22Rv1 (cell line): ENCODE results near the gene CDHR3.

Experiments
- H3K27ac ChIP-seq: fragments of 450-650 bp; 2 replicates; pipeline ENCODE4 v1.5.1; 2017
- ZFX ChIP-seq: fragments of 450-650 bp; IDR thresholded peaks from 2 replicates; pipeline ENCODE4 v1.6.1; 2017; ENCODE audit warnings: antibody characterized with exemption, borderline replicate concordance
- TF ChIP-seq, protein P1 (sequence below): fragments of 450-650 bp; IDR thresholded peaks from 2 replicates; pipeline ENCODE4 v1.5.1; 2017; ENCODE audit warnings: mild to moderate bottlenecking

The CDHR3 gene

GRCh38 chr7:106009503-106010226 is 46.6 kb downstream of the CDHR3 start:
- H3K27ac ChIP-seq, result no peak overlapping the region
- TF ChIP-seq, protein P1, sequence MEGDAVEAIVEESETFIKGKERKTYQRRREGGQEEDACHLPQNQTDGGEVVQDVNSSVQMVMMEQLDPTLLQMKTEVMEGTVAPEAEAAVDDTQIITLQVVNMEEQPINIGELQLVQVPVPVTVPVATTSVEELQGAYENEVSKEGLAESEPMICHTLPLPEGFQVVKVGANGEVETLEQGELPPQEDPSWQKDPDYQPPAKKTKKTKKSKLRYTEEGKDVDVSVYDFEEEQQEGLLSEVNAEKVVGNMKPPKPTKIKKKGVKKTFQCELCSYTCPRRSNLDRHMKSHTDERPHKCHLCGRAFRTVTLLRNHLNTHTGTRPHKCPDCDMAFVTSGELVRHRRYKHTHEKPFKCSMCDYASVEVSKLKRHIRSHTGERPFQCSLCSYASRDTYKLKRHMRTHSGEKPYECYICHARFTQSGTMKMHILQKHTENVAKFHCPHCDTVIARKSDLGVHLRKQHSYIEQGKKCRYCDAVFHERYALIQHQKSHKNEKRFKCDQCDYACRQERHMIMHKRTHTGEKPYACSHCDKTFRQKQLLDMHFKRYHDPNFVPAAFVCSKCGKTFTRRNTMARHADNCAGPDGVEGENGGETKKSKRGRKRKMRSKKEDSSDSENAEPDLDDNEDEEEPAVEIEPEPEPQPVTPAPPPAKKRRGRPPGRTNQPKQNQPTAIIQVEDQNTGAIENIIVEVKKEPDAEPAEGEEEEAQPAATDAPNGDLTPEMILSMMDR, result peak; percentile 100
- no peak for TF ChIP-seq ZFX

DNA sequence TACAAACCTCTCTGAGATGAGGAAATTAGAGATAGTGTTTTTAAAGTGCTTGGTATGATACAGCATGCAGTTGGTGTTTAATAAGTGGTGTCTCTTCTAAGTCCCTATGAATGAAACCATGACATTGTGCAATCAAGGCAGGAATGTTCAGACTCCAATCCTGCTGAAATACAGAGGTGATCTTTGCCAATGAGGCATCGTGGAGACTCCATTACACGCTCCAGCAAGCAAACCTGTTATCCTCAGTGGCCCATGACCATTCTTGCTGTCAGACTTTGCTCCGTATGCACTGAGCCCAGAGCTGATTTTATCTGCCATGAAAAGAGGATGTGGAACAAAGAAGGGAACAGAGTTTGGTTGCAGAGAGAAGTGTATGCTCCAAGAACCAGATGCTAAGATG is 47.3 kb downstream of the CDHR3 start:
- TF ChIP-seq, protein P1, result no peak
- TF ChIP-seq ZFX, result no peak
- no peak overlapping the region for H3K27ac ChIP-seq

- H3K27ac ChIP-seq, result no peak overlapping the region
- no peak for TF ChIP-seq ZFX
- TF ChIP-seq, protein P1, result no peak
Observed at GRCh38 chr7:106010866-106011265, 47.8 kb downstream of the CDHR3 start.

GRCh38 chr7:106012184-106012583 is 49.1 kb downstream of the CDHR3 start:
- TF ChIP-seq ZFX, result no peak
- TF ChIP-seq, protein P1, result no peak
- H3K27ac ChIP-seq, result no peak overlapping the region

GRCh38 chr7:106012935-106013439 is 49.9 kb downstream of the CDHR3 start:
- no peak overlapping the region for H3K27ac ChIP-seq
- TF ChIP-seq, protein P1, result no peak
- no peak for TF ChIP-seq ZFX

- no peak for TF ChIP-seq ZFX
- TF ChIP-seq, protein P1, result no peak
- no peak overlapping the region for H3K27ac ChIP-seq
Observed at GRCh38 chr7:106015381-106016218, 52.5 kb downstream of the CDHR3 start.

- no peak for TF ChIP-seq ZFX
- TF ChIP-seq, protein P1, result no peak
- no peak overlapping the region for H3K27ac ChIP-seq
Observed at GRCh38 chr7:106016331-106016730, 53.3 kb downstream of the CDHR3 start.
